ENCODE data around the gene FIZ1. TPM values are rescaled to one million over a fixed set of nuclear protein-coding genes. Genes with fewer than 3 reads are reported as not detected.

The FIZ1 gene
- total and polyA plus RNA-seq, 2 experiments from 2014 or later: 2.3 to 3.4 TPM

GRCh38 chr19:55619286-55619685, 20.0 kb upstream of the FIZ1 start:
- no peak overlapping the region for H3K4me2 ChIP-seq (ENCODE audit: unreplicated experiment)
- no peaks in the 10 kb centered on the region for H3K9me3 ChIP-seq (ENCODE audit: low read depth)
- H3K27ac ChIP-seq: no peak overlapping the region
- no peak for TF ChIP-seq EZH2phosphoT487 (IDR thresholded peaks at IDR 0.05; ENCODE audit: insufficient read depth, low read depth)
- no peak for TF ChIP-seq EZH2 (IDR thresholded peaks at IDR 0.05; ENCODE audit: insufficient read depth, poor library complexity, severe bottlenecking)
- H3K4me3 ChIP-seq: no peak overlapping the region
- peak; percentile 59 for DNase-seq
- H3K9me2 ChIP-seq (ENCODE audit: insufficient read depth): no peaks in the 10 kb centered on the region
- WGBS, 2 experiments (ENCODE audit: low coverage in 1 of 2, low lambda C conversion rate in 2 of 2, missing lambda C conversion rate in 2 of 2): 25 to 27% methylated on average over 3 of the region's 3 CpGs
- no peaks in the 10 kb centered on the region for H4K20me1 ChIP-seq (ENCODE audit: insufficient read depth)
- no peaks in the 10 kb centered on the region for H3K27me3 ChIP-seq (replicated peaks; ENCODE audit: insufficient read depth)
- H3K9ac ChIP-seq: no peak overlapping the region
- H3K4me1 ChIP-seq (ENCODE audit: insufficient read depth): no peaks in the 10 kb centered on the region
- in situ Hi-C loops (cut with MboI): no loop called here
- H3K79me2 ChIP-seq (ENCODE audit: insufficient read depth): 0 out of 2 replicates have a peak, but pooled peaks cover 8% of the 10 kb centered on the region
- H2AFZ ChIP-seq: no peak overlapping the region
- H3K36me3 ChIP-seq (ENCODE audit: low read depth): no peaks in the 10 kb centered on the region; the same call in 1 of the 2 replicates
- peaks cover 13% of the 10 kb centered on the region; the same call in 1 of the 2 replicates for H3F3A ChIP-seq (ENCODE audit: insufficient read depth)

DNA sequence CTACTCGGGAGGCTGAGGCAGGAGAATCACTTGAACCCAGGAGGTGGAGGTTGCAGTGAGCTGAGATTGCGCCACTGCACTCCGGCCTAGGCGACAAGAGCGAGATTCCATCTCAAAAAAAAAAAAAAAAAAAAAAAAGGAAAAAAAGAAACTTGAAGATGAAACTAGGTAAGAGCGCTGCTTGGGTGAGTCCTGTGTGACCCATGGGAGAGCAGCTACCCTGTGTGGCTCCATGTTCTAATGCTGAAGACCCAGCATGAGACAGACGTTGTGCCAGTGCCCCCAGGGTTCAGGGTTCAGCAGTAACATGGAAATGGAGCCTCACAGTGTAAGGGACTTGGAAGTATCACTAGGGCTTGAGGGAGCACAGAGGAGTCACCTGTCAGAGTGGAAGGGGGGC, 19.1 kb upstream of the FIZ1 start:
- H3K4me2 ChIP-seq (ENCODE audit: unreplicated experiment): no peak overlapping the region
- no peaks in the 10 kb centered on the region for H3K27me3 ChIP-seq (replicated peaks; ENCODE audit: insufficient read depth)
- H2AFZ ChIP-seq: no peak overlapping the region
- TF ChIP-seq EZH2 (IDR thresholded peaks at IDR 0.05; ENCODE audit: insufficient read depth, poor library complexity, severe bottlenecking) (no peak), EZH2phosphoT487 (IDR thresholded peaks at IDR 0.05; ENCODE audit: insufficient read depth, low read depth) (no peak)
- no peak for DNase-seq
- WGBS, 2 experiments (ENCODE audit: low coverage in 1 of 2, low lambda C conversion rate in 2 of 2, missing lambda C conversion rate in 2 of 2): 87 to 98% methylated on average over 3 to 7 of the region's 7 CpGs
- in situ Hi-C loops (cut with MboI): no loop called here
- no peaks in the 10 kb centered on the region for H3K4me1 ChIP-seq (ENCODE audit: insufficient read depth)
- no peak overlapping the region for H3K9ac ChIP-seq
- no peak overlapping the region for H3K4me3 ChIP-seq
- peaks cover 11% of the 10 kb centered on the region; the same call in 1 of the 2 replicates for H3F3A ChIP-seq (ENCODE audit: insufficient read depth)
- no peaks in the 10 kb centered on the region for H3K9me2 ChIP-seq (ENCODE audit: insufficient read depth)
- 0 out of 2 replicates have a peak, but pooled peaks cover 3% of the 10 kb centered on the region for H3K79me2 ChIP-seq (ENCODE audit: insufficient read depth)
- no peaks in the 10 kb centered on the region; the same call in 1 of the 2 replicates for H3K36me3 ChIP-seq (ENCODE audit: low read depth)
- no peaks in the 10 kb centered on the region for H4K20me1 ChIP-seq (ENCODE audit: insufficient read depth)
- H3K27ac ChIP-seq: no peak overlapping the region
- no peaks in the 10 kb centered on the region for H3K9me3 ChIP-seq (ENCODE audit: low read depth)

DNA sequence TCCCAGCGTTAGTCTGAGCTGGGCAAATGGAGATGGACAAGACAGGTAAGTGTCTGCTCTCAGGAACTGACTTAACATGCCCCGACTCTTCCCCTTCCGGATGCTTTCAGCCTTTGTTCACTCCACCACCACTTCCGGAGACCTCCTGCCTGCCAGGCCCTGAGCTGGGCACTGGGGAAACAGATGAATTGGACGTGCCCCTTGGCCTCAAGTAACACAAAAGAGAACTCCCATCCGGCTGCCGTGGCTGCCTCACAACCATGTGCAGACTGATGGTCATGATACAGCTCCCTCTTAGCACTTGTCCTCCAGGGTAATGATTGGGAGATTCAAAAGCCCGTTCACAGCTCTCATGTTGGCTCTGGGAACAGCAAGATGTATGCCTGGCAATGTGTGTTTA, 18.1 kb upstream of the FIZ1 start:
- DNase-seq: no peak
- peaks cover 8% of the 10 kb centered on the region; the same call in 1 of the 2 replicates for H3F3A ChIP-seq (ENCODE audit: insufficient read depth)
- 87 to 88% methylated on average over 8 of the region's 8 CpGs for WGBS, 2 experiments (ENCODE audit: low coverage in 1 of 2, low lambda C conversion rate in 2 of 2, missing lambda C conversion rate in 2 of 2)
- H4K20me1 ChIP-seq (ENCODE audit: insufficient read depth): no peaks in the 10 kb centered on the region
- TF ChIP-seq EZH2phosphoT487 (IDR thresholded peaks at IDR 0.05; ENCODE audit: insufficient read depth, low read depth) (no peak), EZH2 (IDR thresholded peaks at IDR 0.05; ENCODE audit: insufficient read depth, poor library complexity, severe bottlenecking) (no peak)
- no peaks in the 10 kb centered on the region for H3K9me3 ChIP-seq (ENCODE audit: low read depth)
- in situ Hi-C loops (cut with MboI): no loop called here
- H3K27me3 ChIP-seq (replicated peaks; ENCODE audit: insufficient read depth): no peaks in the 10 kb centered on the region
- no peak overlapping the region for H2AFZ ChIP-seq
- no peak overlapping the region for H3K27ac ChIP-seq
- no peak overlapping the region for H3K4me2 ChIP-seq (ENCODE audit: unreplicated experiment)
- H3K4me3 ChIP-seq: no peak overlapping the region
- no peaks in the 10 kb centered on the region for H3K4me1 ChIP-seq (ENCODE audit: insufficient read depth)
- H3K36me3 ChIP-seq (ENCODE audit: low read depth): no peaks in the 10 kb centered on the region; the same call in 1 of the 2 replicates
- H3K9ac ChIP-seq: no peak overlapping the region
- H3K9me2 ChIP-seq (ENCODE audit: insufficient read depth): no peaks in the 10 kb centered on the region
- H3K79me2 ChIP-seq (ENCODE audit: insufficient read depth): peaks cover 7% of the 10 kb centered on the region; the same call in 1 of the 2 replicates

DNA sequence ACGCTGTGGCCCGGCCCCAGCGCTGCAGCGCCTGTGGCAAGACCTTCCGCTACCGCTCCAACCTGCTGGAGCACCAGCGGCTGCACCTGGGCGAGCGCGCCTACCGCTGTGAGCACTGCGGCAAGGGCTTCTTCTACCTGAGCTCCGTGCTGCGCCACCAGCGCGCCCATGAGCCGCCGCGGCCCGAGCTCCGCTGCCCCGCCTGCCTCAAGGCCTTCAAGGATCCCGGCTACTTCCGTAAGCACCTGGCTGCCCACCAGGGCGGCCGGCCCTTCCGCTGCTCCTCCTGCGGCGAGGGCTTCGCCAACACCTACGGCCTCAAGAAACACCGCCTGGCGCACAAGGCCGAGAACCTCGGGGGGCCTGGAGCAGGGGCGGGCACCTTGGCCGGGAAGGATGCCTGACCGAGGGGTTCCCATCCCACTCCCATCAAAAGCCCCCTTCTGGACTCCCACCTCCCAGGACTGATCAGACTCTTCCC, 17.1 kb upstream of the FIZ1 start:
- Histone ChIP-seq H2AFZ (no peak overlapping the region), H4K20me1 (ENCODE audit: insufficient read depth) (no peaks in the 10 kb centered on the region), H3F3A (ENCODE audit: insufficient read depth) (peaks cover 8% of the 10 kb centered on the region; the same call in 1 of the 2 replicates), H3K4me3 (no peak overlapping the region), H3K9me2 (ENCODE audit: insufficient read depth) (no peaks in the 10 kb centered on the region), H3K4me2 (ENCODE audit: unreplicated experiment) (no peak overlapping the region), H3K79me2 (ENCODE audit: insufficient read depth) (peaks cover 17% of the 10 kb centered on the region), H3K27me3 (replicated peaks; ENCODE audit: insufficient read depth) (no peaks in the 10 kb centered on the region), H3K9me3 (ENCODE audit: low read depth) (no peaks in the 10 kb centered on the region), H3K9ac (no peak overlapping the region), H3K36me3 (ENCODE audit: low read depth) (no peaks in the 10 kb centered on the region; the same call in 1 of the 2 replicates), H3K4me1 (ENCODE audit: insufficient read depth) (no peaks in the 10 kb centered on the region), H3K27ac (no peak overlapping the region)
- no peak for TF ChIP-seq EZH2phosphoT487 (IDR thresholded peaks at IDR 0.05; ENCODE audit: insufficient read depth, low read depth)
- no peak for TF ChIP-seq EZH2 (IDR thresholded peaks at IDR 0.05; ENCODE audit: insufficient read depth, poor library complexity, severe bottlenecking)
- in situ Hi-C loops (cut with MboI): no loop called here
- 95 to 96% methylated on average over 35 to 38 of the region's 38 CpGs for WGBS, 2 experiments (ENCODE audit: low coverage in 1 of 2, low lambda C conversion rate in 2 of 2, missing lambda C conversion rate in 2 of 2)
- DNase-seq: no peak

Measured in GM23248 (cell line).